Measurements from ENCODE around the gene CCDC200.
"Not testable (repeated sequence)": the region's sequence is repeated elsewhere in the genome, so short reads cannot be mapped to it uniquely, and the experiment has no call there.

Gene CCDC200

DNA sequence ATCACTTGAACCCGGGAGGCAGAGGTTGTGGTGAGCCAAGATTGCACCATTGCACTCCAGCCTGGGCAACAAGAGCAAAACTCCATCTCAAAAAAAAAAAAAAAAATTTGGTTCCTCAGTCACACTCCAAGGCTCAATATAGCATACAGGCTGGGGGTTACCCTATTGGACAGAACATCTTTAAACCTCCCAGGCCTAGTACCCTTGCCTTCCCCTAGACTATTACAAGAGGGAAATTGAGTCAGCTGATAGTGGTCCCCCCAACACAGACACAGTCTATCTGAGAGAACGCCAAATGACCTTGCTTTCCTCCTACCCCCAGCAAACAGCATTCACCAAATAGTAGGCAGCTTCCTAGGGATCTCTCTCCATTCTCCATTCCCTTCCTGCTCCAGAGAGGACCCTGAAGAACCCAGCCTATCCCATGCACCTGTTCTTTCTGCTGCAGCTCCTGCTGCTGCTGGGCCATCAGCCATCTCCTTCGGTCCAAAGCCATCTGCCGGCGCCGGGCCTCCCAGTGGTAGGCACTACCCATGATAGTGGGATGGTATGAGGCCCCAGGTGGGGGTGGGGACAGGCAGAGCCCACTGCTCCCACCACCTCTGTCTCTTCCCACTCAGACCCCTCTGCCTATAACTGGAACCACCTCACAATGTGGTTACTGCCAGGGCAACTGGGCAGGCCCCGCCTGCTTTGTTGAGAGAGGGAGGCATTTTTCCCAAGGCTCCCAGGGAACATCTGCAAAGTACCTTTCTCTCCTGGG is at the start of gene CCDC200:
CCDC200 (minus strand) TSS at position 604 of the 763 bp plus-strand sequence; CDS start at position 535, 69 bp downstream.
- not testable (repeated sequence) for DNase-seq

DNA sequence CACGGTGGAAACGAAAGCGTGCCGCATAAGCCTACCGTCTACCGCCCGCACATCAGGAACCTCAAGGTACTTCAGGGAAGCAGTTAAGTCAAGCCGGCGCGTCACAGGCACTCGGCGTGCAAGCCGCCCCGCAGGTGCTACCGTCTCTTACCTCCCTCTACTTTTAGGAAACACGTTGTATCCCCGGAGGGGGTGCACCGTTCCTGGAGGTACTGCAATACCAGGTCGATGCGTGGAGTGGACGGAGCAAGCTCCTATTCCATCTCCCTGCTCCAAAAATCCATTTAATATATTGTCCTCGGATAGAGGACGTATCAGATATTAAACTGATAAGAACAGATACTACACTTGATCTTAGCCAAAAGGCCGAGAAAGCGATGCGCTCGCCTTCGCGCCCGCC is 44.5 kb upstream of the CCDC200 start:
- DNase-seq, result not testable (repeated sequence)

DNA sequence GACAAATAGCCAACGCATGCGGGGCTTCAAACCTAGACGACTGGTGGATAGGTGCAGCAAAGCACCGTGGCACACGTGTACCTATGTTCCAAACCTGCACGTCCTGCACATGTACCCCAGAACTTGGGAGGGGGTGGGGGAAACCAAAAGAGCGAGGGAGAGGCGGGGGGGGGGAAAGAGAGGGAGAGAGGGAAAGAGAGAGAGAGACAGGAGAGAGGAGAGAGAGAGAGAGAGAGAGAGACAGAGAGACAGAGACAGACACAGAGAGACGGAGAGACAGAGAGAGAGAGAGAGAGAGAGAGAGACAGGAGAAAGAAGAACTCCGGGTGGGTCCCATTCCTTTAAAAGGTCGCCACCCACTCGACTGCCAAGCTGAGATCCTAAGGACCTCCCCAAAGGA is 44.1 kb upstream of the CCDC200 start:
- not testable (repeated sequence) for DNase-seq

DNA sequence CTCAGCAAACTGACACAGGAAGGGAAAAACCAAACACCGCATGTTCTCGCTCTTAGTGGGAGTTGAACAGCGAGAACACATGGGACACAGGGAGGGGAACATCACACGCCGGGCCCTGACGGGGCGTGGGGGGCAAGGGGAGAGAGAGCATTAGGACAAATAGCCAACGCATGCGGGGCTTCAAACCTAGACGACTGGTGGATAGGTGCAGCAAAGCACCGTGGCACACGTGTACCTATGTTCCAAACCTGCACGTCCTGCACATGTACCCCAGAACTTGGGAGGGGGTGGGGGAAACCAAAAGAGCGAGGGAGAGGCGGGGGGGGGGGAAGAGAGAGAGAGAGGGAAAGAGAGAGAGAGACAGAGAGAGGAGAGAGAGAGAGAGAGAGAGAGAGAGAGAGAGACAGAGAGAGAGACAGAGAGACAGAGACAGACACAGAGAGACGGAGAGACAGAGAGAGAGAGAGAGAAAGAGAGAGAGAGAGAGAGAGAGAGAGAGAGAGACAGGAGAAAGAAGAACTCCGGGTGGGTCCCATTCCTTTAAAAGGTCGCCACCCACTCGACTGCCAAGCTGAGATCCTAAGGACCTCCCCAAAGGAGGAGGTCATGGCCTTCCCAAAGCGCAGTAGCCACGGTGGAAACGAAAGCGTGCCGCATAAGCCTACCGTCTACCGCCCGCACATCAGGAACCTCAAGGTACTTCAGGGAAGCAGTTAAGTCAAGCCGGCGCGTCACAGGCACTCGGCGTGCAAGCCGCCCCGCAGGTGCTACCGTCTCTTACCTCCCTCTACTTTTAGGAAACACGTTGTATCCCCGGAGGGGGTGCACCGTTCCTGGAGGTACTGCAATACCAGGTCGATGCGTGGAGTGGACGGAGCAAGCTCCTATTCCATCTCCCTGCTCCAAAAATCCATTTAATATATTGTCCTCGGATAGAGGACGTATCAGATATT is 42.4 kb upstream of the CCDC200 start:
- DNase-seq, result not testable (repeated sequence)

DNA sequence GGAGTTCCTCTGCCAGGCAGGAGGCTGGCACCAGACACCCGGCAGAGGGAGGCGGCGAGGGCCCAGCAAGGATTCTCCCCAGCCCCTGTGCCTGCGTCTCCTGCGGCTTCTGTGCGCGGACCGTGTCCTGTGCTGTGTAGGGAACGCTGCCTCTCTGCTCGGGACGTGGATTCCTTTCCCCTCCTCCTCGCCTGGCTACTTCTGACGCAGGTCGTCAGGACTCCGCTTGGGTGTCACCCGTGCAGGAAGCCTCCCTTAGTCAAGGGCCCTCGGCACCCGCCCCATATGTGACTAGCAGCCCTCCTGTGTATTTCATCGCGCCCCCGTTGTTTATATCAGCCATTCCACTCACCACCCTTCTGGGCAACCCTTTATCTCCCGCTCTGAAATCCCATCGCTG is 18.0 kb upstream of the CCDC200 start:
- DNase-seq, result not testable (repeated sequence)

DNA sequence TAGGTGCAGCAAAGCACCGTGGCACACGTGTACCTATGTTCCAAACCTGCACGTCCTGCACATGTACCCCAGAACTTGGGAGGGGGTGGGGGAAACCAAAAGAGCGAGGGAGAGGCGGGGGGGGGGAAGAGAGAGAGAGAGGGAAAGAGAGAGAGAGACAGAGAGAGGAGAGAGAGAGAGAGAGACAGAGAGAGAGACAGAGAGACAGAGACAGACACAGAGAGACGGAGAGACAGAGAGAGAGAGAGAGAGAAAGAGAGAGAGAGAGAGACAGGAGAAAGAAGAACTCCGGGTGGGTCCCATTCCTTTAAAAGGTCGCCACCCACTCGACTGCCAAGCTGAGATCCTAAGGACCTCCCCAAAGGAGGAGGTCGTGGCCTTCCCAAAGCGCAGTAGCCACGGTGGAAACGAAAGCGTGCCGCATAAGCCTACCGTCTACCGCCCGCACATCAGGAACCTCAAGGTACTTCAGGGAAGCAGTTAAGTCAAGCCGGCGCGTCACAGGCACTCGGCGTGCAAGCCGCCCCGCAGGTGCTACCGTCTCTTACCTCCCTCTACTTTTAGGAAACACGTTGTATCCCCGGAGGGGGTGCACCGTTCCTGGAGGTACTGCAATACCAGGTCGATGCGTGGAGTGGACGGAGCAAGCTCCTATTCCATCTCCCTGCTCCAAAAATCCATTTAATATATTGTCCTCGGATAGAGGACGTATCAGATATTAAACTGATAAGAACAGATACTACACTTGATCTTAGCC is 12.4 kb upstream of the CCDC200 start:
- not testable (repeated sequence) for DNase-seq

DNA sequence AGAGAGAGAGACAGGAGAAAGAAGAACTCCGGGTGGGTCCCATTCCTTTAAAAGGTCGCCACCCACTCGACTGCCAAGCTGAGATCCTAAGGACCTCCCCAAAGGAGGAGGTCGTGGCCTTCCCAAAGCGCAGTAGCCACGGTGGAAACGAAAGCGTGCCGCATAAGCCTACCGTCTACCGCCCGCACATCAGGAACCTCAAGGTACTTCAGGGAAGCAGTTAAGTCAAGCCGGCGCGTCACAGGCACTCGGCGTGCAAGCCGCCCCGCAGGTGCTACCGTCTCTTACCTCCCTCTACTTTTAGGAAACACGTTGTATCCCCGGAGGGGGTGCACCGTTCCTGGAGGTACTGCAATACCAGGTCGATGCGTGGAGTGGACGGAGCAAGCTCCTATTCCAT is 11.2 kb upstream of the CCDC200 start:
- DNase-seq, result not testable (repeated sequence)

DNA sequence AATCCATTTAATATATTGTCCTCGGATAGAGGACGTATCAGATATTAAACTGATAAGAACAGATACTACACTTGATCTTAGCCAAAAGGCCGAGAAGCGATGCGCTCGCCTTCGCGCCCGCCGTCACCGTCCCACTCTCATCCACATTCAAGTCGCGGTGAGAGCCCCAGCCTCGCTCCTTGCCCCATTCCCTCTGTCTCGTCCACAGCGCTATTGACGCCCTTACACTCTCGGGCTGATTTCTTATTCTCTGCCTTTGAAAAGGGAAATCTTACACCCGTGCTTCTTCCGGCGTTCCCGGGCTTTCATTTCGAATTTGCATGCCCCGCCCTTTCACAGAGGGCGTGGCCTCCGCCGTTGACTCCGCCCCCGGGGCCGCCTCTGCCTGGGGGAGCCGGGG is 5.5 kb upstream of the CCDC200 start, which contains the start of gene RNU2-1:
RNU2-1 (minus strand) TSS at position 101 of the 400 bp plus-strand sequence.
- not testable (repeated sequence) for DNase-seq

DNA sequence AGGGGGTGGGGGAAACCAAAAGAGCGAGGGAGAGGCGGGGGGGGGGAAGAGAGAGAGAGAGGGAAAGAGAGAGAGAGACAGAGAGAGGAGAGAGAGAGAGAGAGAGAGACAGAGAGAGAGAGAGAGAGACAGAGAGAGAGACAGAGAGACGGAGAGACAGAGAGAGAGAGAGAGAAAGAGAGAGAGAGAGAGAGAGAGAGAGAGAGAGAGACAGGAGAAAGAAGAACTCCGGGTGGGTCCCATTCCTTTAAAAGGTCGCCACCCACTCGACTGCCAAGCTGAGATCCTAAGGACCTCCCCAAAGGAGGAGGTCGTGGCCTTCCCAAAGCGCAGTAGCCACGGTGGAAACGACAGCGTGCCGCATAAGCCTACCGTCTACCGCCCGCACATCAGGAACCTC is 4.8 kb upstream of the CCDC200 start:
- DNase-seq, result not testable (repeated sequence)

DNA sequence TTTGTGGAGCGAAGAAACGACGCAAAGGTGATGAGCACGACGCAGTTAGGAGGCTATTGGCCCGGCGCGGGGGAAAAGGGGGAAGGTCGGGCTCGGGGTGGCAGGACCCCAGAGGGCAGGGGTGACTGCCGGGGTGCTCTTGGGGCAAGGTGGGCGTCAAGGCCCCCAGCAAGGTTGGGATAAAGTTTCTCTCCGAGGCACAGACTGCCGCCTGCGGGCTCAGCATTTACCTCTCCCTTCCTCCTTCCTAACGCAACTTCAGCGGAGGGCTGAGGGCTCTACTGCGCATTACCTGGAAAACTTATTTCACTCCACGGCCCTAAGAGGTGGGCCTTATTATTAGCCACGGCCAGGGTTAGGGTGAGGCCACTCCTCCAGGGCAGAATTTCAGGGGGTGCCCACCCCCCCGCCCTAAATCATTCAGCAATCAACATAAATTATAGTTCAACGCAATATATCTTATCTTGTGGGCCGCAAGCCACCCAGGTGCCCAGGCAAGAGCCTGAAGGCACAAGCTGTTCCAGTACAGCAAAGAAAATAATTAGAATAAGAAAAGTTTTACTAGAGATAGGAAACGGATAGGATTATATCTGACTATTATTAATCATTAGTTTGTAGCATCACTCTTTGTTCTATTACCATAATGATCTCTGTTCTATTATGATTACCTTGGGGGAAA is 3.7 kb upstream of the CCDC200 start:
- DNase-seq, result not testable (repeated sequence)

DNA sequence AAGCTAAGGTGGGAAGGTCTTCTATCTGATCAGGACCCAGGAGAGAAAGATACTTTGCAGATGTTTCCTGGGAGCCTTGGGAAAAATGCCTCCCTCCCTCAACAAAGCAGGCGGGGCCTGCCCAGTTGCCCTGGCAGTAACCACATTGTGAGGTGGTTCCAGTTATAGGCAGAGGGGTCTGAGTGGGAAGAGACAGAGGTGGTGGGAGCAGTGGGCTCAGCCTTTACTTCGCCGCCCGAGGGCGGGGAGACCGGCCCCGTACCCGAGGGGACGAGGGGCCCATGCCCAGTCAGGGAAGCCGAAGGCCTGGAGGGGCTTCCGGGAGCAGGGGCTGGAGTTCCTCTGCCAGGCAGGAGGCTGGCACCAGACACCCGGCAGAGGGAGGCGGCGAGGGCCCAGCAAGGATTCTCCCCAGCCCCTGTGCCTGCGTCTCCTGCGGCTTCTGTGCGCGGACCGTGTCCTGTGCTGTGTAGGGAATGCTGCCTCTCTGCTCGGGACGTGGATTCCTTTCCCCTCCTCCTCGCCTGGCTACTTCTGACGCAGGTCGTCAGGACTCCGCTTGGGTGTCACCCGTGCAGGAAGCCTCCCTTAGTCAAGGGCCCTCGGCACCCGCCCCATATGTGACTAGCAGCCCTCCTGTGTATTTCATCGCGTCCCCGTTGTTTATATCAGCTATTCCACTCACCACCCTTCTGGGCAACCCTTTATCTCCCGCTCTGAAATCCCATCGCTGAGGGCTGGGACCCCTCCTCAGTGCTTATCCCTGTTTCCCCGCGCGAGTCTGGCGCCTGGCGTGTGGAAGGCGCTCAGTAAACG is 3.0 kb upstream of the CCDC200 start:
- not testable (repeated sequence) for DNase-seq

DNA sequence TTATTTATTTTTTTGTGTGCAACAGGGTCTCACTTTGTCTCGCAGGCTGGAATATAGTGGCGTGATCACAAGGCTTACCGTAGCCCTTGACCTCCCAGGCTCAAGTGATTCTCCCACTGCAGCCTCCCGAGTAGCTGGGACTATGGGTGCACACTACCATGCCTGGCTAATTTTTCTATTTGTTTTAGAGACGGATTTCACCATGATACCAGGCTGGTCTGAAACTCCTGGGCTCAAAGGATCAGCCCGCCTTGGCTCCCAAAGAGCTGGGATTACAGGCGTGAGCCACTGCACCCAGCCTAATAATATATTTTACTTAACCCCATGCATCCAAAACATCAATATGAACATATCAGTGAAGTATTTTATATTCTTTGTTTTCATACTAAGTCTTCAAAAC is 2.0 kb downstream of the CCDC200 start:
- no peak for DNase-seq

DNA sequence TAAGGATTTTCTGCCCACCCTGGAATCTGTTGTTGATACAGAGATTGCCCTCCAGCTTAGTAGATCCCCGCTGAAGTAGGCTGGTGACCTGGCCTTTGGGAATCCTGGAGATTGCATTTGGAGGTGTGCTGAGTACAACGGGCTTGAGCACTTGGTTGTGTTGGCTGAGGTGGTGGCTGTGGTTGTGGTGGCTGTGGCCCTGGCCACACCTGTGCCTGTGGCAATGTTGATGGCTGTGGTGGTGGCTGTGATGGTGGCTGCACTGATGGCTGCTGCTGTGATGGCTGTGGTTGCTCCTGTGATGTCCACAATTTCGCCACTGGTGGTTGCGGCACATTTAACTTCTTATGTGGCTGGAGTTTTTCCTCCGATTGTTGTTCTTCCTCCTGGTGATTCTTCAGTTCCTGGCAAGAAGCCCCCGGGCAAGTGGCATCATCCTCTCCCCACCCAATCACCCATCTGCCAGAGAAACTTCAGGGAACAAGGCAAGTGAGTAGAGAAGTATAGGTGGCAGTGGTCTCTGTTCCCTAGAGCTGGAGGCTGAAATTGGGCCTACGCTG is 4.2 kb downstream of the CCDC200 start:
- no peak for DNase-seq

DNA sequence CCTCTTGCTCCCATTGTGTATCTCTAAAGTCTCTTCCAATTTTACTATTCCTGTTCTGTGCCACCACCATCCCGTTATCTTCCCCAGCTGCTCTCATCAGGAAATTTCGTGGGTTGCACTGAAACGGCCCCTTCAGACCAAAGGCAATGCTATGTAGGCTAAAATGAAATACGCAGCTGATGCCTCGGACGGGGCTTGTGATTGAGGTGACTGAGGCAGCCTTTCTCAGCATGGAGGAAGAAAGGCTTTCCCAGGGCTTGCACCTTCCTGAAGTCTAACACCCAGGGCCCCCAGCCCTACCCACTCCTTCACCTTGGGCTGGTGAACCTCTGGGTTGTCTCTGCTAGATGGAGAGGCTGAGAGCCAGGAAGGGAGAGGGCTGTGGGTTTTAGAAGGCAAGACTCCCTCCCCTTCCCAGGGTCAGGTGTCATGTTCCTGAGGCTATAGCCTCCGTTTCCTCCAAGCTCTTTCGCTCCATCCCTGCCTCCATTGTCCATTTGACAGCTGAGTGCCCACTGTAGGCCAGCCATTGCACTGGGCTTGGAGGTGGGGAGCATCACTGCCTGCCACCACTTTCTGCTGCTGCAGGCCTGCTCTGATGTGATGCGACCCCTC is 7.8 kb downstream of the CCDC200 start:
- no peak for DNase-seq

DNA sequence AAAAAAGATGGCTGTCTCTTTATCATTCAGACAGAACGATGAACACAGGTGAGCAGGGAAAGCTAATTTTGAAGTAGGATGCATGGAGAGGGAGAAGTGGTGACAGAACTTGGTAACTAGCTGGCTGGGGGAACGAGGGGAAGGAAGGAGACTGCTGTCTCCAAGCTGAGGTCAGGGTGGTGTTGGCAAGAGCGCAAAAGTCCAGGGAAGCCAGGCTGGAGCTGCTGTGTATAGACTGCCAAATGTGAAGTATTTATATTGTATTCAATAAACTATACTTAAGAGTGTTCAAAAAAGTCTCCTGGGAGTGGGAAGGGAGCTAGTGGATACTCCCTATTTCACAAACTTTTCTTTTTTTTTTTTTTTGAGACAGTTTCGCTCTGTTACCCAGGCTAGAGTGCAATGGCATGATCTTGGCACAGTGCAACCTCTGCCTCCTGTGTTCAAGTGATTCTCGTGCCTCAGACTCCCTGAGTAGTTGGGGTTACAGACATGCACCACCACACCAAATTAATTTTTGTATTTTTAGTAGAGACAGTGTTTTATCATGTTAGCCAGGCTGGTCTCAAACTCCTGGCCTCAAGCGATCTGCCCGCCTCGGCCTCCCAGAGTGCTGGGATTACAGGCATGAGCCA is 8.6 kb downstream of the CCDC200 start:
- DNase-seq, result no peak

DNA sequence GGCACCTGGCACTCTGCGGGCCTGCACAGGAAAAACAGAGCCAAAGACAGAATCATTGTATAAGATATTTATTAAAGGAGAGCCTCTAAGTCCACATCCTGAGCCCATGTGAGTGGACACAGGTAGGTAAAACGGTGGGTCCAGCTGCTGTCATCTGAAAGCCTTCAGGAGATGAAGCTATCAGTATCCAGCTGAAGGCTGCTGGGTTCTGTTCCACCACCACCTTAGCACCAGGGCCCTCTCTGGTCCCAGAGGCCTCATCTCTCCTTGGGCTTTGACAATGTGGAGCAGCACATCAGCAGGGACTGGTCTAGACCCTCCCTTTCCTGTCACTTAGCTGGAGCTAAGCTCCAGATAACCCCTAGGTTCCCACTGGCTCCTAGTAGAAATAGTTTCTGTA is 9.4 kb downstream of the CCDC200 start:
- DNase-seq, result no peak

DNA sequence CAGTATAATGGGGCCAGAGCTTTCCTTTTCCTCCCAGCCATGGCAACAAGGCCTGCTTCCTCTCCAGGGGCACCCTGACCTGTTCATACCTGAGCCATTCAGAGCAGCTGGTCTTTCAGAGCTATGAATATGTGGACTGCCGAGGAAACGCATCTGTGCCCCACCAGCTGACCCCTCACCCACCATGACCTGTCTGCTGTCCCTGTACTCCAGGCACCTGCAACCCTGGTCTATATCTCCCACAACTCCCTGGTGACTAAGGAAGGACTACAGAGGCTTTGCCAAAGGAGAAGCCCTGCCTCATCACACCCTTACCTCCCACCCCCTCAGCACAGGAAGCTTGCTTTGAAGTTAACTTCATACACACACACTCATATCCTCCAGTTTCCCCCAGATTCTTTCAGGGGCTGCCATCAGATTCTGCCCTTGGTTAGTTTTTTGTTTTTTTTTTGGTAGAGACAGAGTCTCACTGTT is 10.8 kb downstream of the CCDC200 start:
- no peak for DNase-seq

DNA sequence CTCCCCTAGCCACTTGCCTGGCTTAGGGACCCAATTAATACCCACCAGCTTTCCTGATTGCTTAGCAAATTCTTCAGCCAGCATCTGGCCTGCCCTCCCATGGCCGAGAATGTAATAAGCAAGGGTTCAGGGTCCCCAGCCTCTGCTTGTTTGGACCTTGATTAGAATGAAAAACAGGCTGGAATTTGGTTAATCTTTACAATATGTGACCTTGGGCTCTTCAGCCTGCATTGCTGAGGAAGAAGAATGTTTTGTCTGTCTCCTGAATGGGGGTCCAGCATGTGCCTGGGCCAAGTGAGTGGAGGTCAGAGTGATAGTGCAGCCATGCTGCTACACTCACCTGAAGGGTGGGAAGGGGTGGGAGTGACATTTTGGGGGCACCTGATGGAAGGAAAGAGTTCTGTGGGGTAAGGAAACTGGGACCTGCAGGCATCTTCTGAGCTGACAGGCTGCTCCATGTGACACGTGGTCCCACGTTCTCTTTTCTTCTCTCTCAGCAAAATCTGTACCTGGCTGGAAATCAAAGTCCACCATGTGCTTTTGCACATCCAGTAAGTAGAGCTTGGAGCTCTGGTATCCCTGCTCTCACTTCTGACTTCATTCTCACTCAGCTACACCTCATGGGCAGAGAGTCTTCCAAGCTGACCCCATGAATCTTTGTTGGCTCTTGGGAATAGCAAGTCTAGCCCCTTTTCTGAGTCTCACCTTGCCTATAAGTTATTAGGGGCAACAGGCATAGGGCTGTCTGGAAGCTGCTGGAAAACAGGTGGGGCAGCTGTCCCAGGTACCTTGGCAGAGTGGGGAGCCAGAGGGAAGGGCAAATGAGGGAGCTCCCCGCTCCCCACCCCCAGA is 11.4 kb downstream of the CCDC200 start:
- no peak for DNase-seq

DNA sequence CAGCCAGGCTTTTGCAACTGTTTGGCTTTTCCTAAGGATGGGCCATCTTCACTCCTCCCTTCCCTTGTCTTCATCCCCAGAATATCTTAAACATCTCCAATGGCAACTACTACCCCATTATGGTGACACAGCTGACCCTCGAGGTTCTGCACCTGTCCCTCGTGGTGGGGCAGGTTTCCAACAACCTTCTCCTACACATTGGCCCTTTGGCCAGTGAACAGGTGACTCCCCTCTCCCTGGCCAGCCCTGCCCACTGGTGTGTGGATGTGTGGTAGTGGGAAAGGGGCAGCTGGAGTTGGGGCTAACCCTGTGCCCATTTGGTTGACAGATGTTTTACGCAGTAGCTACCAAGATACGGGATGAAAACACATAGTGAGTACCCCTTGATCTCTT is 12.1 kb downstream of the CCDC200 start:
- DNase-seq, result no peak
